ENCODE results near the gene SOX8. TPM values are rescaled to one million over a fixed set of nuclear protein-coding genes. Genes with fewer than 3 reads are reported as not detected.

Gene SOX8
- total and polyA plus RNA-seq, 7 donors = under 0.01 to 3.4 (median 2.7) TPM; not detected in 1

GRCh38 chr16:1002399-1003166 is 21.0 kb downstream of the SOX8 start:
- intact Hi-C loops (cut with DNase I) = no loop called here
- TF ChIP-seq POLR2AphosphoS5 (IDR thresholded peaks at IDR 0.05) (peak in 1 of 4 donors; percentile 38), POLR2A (IDR thresholded peaks at IDR 0.05) (no peak)
- H3K27me3 ChIP-seq = peaks cover 5 to 22% (median 7%) of the 10 kb centered on the region in 3 donors
- peaks cover 0 to 12% (median 8%) of the 10 kb centered on the region in 4 donors for H3K4me1 ChIP-seq
- DNase-seq = no peak
- H3K27ac ChIP-seq = no peak overlapping the region
- WGBS, 2 donors = 62 to 77% methylated on average over 46 of the region's 46 CpGs
- H3K36me3 ChIP-seq = no peaks in the 10 kb centered on the region
- peak overlapping the region in 1 of 4 donors; percentile 7 for H3K4me3 ChIP-seq
- no peaks in the 10 kb centered on the region for H3K9me3 ChIP-seq

- H3K27me3 ChIP-seq = peaks cover 0 to 21% (median 0%) of the 10 kb centered on the region in 3 donors
- H3K9me3 ChIP-seq = no peaks in the 10 kb centered on the region
- intact Hi-C loops (cut with DNase I) = no loop called here
- H3K27ac ChIP-seq = no peak overlapping the region
- H3K36me3 ChIP-seq = no peaks in the 10 kb centered on the region
- no peak overlapping the region for H3K4me3 ChIP-seq
- DNase-seq = no peak
- peaks cover 0 to 12% (median 8%) of the 10 kb centered on the region in 4 donors for H3K4me1 ChIP-seq
- TF ChIP-seq EP300 (IDR thresholded peaks at IDR 0.05) (no peak), POLR2AphosphoS5 (IDR thresholded peaks at IDR 0.05) (no peak), POLR2A (IDR thresholded peaks at IDR 0.05) (no peak)
- TF ChIP-seq, protein P1, sequence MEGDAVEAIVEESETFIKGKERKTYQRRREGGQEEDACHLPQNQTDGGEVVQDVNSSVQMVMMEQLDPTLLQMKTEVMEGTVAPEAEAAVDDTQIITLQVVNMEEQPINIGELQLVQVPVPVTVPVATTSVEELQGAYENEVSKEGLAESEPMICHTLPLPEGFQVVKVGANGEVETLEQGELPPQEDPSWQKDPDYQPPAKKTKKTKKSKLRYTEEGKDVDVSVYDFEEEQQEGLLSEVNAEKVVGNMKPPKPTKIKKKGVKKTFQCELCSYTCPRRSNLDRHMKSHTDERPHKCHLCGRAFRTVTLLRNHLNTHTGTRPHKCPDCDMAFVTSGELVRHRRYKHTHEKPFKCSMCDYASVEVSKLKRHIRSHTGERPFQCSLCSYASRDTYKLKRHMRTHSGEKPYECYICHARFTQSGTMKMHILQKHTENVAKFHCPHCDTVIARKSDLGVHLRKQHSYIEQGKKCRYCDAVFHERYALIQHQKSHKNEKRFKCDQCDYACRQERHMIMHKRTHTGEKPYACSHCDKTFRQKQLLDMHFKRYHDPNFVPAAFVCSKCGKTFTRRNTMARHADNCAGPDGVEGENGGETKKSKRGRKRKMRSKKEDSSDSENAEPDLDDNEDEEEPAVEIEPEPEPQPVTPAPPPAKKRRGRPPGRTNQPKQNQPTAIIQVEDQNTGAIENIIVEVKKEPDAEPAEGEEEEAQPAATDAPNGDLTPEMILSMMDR (IDR thresholded peaks at IDR 0.05) = no peak
- 73 to 75% methylated on average over 41 of the region's 41 CpGs for WGBS, 2 donors
Observed at GRCh38 chr16:1003391-1004347, 22.1 kb downstream of the SOX8 start.

DNA sequence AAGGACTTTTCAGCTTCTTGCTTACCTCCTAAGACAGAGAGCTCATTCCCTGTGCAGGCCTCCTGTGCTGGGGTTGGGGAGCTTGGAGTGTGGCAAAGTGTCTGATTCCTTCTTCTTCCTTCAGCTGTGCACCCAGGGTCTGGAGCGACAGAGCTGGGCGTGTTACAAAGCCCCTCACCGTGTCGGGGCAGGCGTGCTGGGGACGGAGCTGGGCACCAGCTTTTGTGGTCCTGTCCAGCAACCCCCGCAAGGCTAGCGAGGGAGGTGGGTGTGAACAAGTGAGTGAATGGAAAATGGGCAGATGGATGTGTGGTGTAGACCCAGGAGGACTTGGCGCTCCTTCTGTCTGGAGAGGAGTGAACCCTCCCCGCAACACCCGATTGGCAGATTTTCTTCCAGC is 23.7 kb downstream of the SOX8 start:
- Histone ChIP-seq H3K27ac (no peak overlapping the region), H3K4me1 (peaks cover 0 to 12% (median 8%) of the 10 kb centered on the region in 4 donors), H3K27me3 (peaks cover 0 to 28% (median 16%) of the 10 kb centered on the region in 3 donors), H3K4me3 (no peak overlapping the region), H3K36me3 (no peaks in the 10 kb centered on the region), H3K9me3 (no peaks in the 10 kb centered on the region)
- DNase-seq = no peak
- 68 to 83% methylated on average over 11 of the region's 11 CpGs for WGBS, 2 donors
- no peak for TF ChIP-seq POLR2A (IDR thresholded peaks at IDR 0.05)
- TF ChIP-seq POLR2AphosphoS5 (IDR thresholded peaks at IDR 0.05) = no peak
- TF ChIP-seq EP300 (IDR thresholded peaks at IDR 0.05) = no peak
- TF ChIP-seq, protein P1 (IDR thresholded peaks at IDR 0.05) = no peak
- intact Hi-C loops (cut with DNase I) = no loop called here

GRCh38 chr16:1006781-1007180 is 25.2 kb downstream of the SOX8 start:
- H3K36me3 ChIP-seq = no peaks in the 10 kb centered on the region
- peaks cover 0 to 38% (median 19%) of the 10 kb centered on the region in 3 donors for H3K27me3 ChIP-seq
- TF ChIP-seq POLR2A (IDR thresholded peaks at IDR 0.05) (no peak), POLR2AphosphoS5 (IDR thresholded peaks at IDR 0.05) (no peak), EP300 (IDR thresholded peaks at IDR 0.05) (no peak)
- TF ChIP-seq, protein P1 (IDR thresholded peaks at IDR 0.05) = no peak
- no peaks in the 10 kb centered on the region for H3K9me3 ChIP-seq
- H3K4me1 ChIP-seq = peaks cover 0 to 12% (median 8%) of the 10 kb centered on the region in 4 donors
- no peak overlapping the region for H3K27ac ChIP-seq
- intact Hi-C loops (cut with DNase I) = no loop called here
- no peak overlapping the region for H3K4me3 ChIP-seq
- DNase-seq = no peak
- 91 to 95% methylated on average over 25 of the region's 25 CpGs for WGBS, 2 donors

All from sigmoid colon (tissue), 7 donors.